GM12878 (cell line): ENCODE measurements around the gene PIMREG. TPM values are rescaled to one million over a fixed set of nuclear protein-coding genes. Genes with fewer than 3 reads are reported as not detected.

Experiments
- ATAC-seq: fragments of 200-7000 bp; cut with Tn5 transposase; 3 replicates; pipeline ENCODE4 v1.9.1; 2020; ENCODE audit warnings: mild to moderate bottlenecking, moderate library complexity
- BruUV-seq: library from RNA; stranded (reverse); fragments of 400-500 nt; replicated peaks from 2 replicates; lab custom pipeline; 2021; lab: Mats Ljungman, UMichigan
- CTCF ChIA-PET: fragments of 300-600 bp; sonication (Branson Sonifier 250); formaldehyde crosslinking; extraction: SDS; loops from one replicate; lab custom pipeline; 2021; ENCODE audit warnings: inconsistent platforms; lab: Yijun Ruan, JAX
- POLR2A ChIA-PET: fragments of 350-600 bp; formaldehyde crosslinking; extraction: SDS; loops from one replicate; lab custom pipeline; 2021; ENCODE audit warnings: inconsistent platforms; lab: Charles Lee
- RAD21 ChIA-PET: fragments of 300-600 bp; sonication (Branson Sonifier 250); formaldehyde crosslinking; loops from one replicate; lab custom pipeline; 2023; ENCODE audit warnings: antibody characterized with exemption; ENCODE audit not compliant: unreplicated experiment; lab: Charles Lee
- SMC1A ChIA-PET: fragments of 300-600 bp; sonication (Branson Sonifier 250); formaldehyde crosslinking; loops from one replicate; lab custom pipeline; 2023; ENCODE audit not compliant: unreplicated experiment, uncharacterized antibody; lab: Charles Lee
- DNase-seq: peaks from one replicate; pipeline ENCODE4 v3.0.0-alpha.2; 2011; ENCODE audit warnings: low read depth, low spot score
- FAIRE-seq: peaks from 3 replicates; lab custom pipeline; 2011; peaks lifted over from hg19 to GRCh38; lab: Jason Lieb, UNC
- H2AFZ ChIP-seq: 2 replicates; pipeline ENCODE4 v1.6.0; 2011; ENCODE audit warnings: low read depth, low read length, control low read depth; ENCODE audit not compliant: control insufficient read depth
- H3K27ac ChIP-seq: 2 replicates; pipeline ENCODE4 v1.5.1; 2011; ENCODE audit warnings: control low read depth; ENCODE audit not compliant: control insufficient read depth, insufficient read depth
- H3K27me3 ChIP-seq, 2 experiments: replicated peaks in 1 of 2; 2 replicates each; pipeline versions ENCODE4 v1.6.0 to v1.6.1; 2011; ENCODE audit warnings: low read length in 1 of 2; ENCODE audit not compliant: control insufficient read depth in 2 of 2, insufficient read depth in 2 of 2
- H3K36me3 ChIP-seq, 2 experiments: 2 replicates each; pipeline ENCODE4 v1.5.1; 2011; ENCODE audit warnings: low read length in 1 of 2; ENCODE audit not compliant: control insufficient read depth in 2 of 2, insufficient read depth in 2 of 2
- H3K4me1 ChIP-seq: 2 replicates; pipeline ENCODE4 v1.6.1; 2011; ENCODE audit warnings: mild to moderate bottlenecking, low read length, moderate library complexity, mixed read lengths; ENCODE audit not compliant: control insufficient read depth, insufficient read depth
- H3K4me2 ChIP-seq: 2 replicates; pipeline ENCODE4 v1.6.0; 2011; ENCODE audit warnings: control low read depth; ENCODE audit not compliant: control insufficient read depth, insufficient read depth
- H3K4me3 ChIP-seq: fragments of 200-600 bp; sonication (generic); 2 replicates; pipeline ENCODE4 v1.5.1; 2016
- H3K79me2 ChIP-seq: 2 replicates; pipeline ENCODE4 v1.6.0; 2011; ENCODE audit warnings: low read length; ENCODE audit not compliant: control insufficient read depth, insufficient read depth
- H3K9ac ChIP-seq: 2 replicates; pipeline ENCODE4 v1.8.0; 2011; ENCODE audit warnings: low read length, control low read depth, mixed read lengths; ENCODE audit not compliant: control insufficient read depth, insufficient read depth
- H3K9me3 ChIP-seq: replicated peaks from 3 replicates; pipeline ENCODE4 v1.5.1; 2011; ENCODE audit warnings: mild to moderate bottlenecking, low read length; ENCODE audit not compliant: control insufficient read depth, insufficient read depth
- H4K20me1 ChIP-seq: 2 replicates; pipeline ENCODE4 v1.6.0; 2011; ENCODE audit not compliant: control insufficient read depth, insufficient read depth
- FOS ChIP-seq: IDR thresholded peaks from 3 replicates; pipeline ENCODE4 v1.6.1; 2011; ENCODE audit warnings: borderline replicate concordance; ENCODE audit not compliant: insufficient read length; ENCODE audit errors: extremely low read depth
- IKZF2 ChIP-seq, 2 experiments: fragments of 450-650 bp; IDR thresholded peaks; 2 replicates each; pipeline ENCODE4 v1.6.1; 2017; ENCODE audit warnings: mild to moderate bottlenecking in 2 of 2, moderate library complexity in 2 of 2
- MEF2B ChIP-seq: fragments of 450-650 bp; IDR thresholded peaks from 2 replicates; pipeline ENCODE4 v1.6.1; 2018; ENCODE audit warnings: mild to moderate bottlenecking, moderate library complexity; ENCODE audit not compliant: partially characterized antibody, poor library complexity, severe bottlenecking
- POU2F2 ChIP-seq: IDR thresholded peaks from 3 replicates; pipeline ENCODE4 v1.6.1; 2011; ENCODE audit warnings: low read depth, mild to moderate bottlenecking, low read length, borderline replicate concordance
- USF2 ChIP-seq: IDR thresholded peaks from 2 replicates; pipeline ENCODE4 v1.6.1; 2011; ENCODE audit warnings: low read depth, low read length, improper control_type of control experiment, borderline replicate concordance
- WRNIP1 ChIP-seq: IDR thresholded peaks from 2 replicates; pipeline ENCODE4 v1.6.1; 2011; ENCODE audit warnings: low read depth, low read length, improper control_type of control experiment, borderline replicate concordance
- ZSCAN29 ChIP-seq: fragments of 450-650 bp; IDR thresholded peaks from 2 replicates; pipeline ENCODE4 v1.6.1; 2017; ENCODE audit warnings: mild to moderate bottlenecking, moderate library complexity
- WGBS: methylation state at CpG from one replicate; pipeline ENCODE4 v1.1.6; 2016; ENCODE audit warnings: low lambda C conversion rate; ENCODE audit not compliant: insufficient replicate concordance, insufficient coverage; ENCODE audit errors: missing lambda C conversion rate; 5-methylcytosine and 5-hydroxymethylcytosine counted together
- in situ Hi-C: fragments of 300-500 bp; cut with MboI; formaldehyde crosslinking; loops from 9 replicates; pipeline ENCODE4 v1.14.3; 2018; ENCODE audit warnings: mixed read lengths
- intact Hi-C: fragments of 100-400 bp; cut with micrococcal nuclease; formaldehyde crosslinking; loops from one replicate; pipeline ENCODE4 v1.14.2; 2022; ENCODE audit not compliant: unreplicated experiment
- polyA plus RNA-seq, 11 experiments: library from polyadenylated mRNA; depleted of rRNA in 4 of 11; unstranded in 6 of 11; stranded (reverse) in 5 of 11; fragments of >200 nt; fragmentation: Nextera tagmentation in 4 of 11; fragmentation: Illumina TruSeq in 1 of 11; extraction: Ambion mirVana in 4 of 11; extraction: Trizol in 1 of 11; gene quantifications; 1 replicate in 1 of 11; 2 replicates in 10 of 11; pipeline versions ENCODE4 v1.2.1 to v1.2.3, GENCODE V29; 2011 to 2016; ENCODE audit warnings: inconsistent platforms in 2 of 11, missing spikeins in 2 of 11, low read depth in 1 of 11
- total RNA-seq, 4 experiments: library from RNA; depleted of rRNA in 3 of 4; stranded (reverse); fragments of >200 nt in 3 of 4; fragmentation: Illumina TruSeq in 1 of 4; extraction: Trizol in 1 of 4; gene quantifications; 2 replicates each; pipeline versions ENCODE4 v1.2.1 to v1.2.3, GENCODE V29; 2013 to 2021
- TF ChIP-seq, protein P1 (sequence below): fragments of 450-650 bp; IDR thresholded peaks from 2 replicates; pipeline ENCODE4 v1.6.1; 2016; ENCODE audit warnings: mild to moderate bottlenecking
- TF ChIP-seq, protein P2 (sequence below): fragments of 450-650 bp; IDR thresholded peaks from 2 replicates; pipeline ENCODE4 v1.6.1; 2017; ENCODE audit warnings: mild to moderate bottlenecking, moderate library complexity

PIMREG gene
- total and polyA plus RNA-seq, 10 of the 15 experiments (the other 5 are each of a cell fraction or from before 2014, with no cell fraction given), result 2.8 to 35.8 (median 25.2) TPM

- TF ChIP-seq USF2 (no peak), MEF2B (no peak), FOS (no peak), POU2F2 (no peak), IKZF2 (IDR thresholded peaks at IDR 0.05) (no peak)
- TF ChIP-seq, protein P1, sequence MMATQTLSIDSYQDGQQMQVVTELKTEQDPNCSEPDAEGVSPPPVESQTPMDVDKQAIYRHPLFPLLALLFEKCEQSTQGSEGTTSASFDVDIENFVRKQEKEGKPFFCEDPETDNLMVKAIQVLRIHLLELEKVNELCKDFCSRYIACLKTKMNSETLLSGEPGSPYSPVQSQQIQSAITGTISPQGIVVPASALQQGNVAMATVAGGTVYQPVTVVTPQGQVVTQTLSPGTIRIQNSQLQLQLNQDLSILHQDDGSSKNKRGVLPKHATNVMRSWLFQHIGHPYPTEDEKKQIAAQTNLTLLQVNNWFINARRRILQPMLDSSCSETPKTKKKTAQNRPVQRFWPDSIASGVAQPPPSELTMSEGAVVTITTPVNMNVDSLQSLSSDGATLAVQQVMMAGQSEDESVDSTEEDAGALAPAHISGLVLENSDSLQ, result no peak
These were observed 33.7 kb downstream of the PIMREG start (continued) for GRCh38 chr17:6477831-6478383.

- FAIRE-seq (no peak), DNase-seq (no peak), ATAC-seq (no peak)
- ChIA-PET CTCF (no interaction called here), SMC1A (no interaction called here), POLR2A (no interaction called here), RAD21 (no interaction called here)
- H3K27me3 ChIP-seq, result peaks cover 0 to 6% of the 10 kb centered on the region in 2 experiments; a peak in 3 of 4 replicates
- intact Hi-C loops, result no loop called here
- H3K27ac ChIP-seq, result no peak overlapping the region
- no peaks in the 10 kb centered on the region for H3K9me3 ChIP-seq
- no peak overlapping the region for H2AFZ ChIP-seq
- no TSS peak for BruUV-seq
- H3K9ac ChIP-seq, result no peak overlapping the region
- no peaks in the 10 kb centered on the region for H3K4me1 ChIP-seq
- in situ Hi-C loops, result no loop called here
- H3K4me2 ChIP-seq, result no peak overlapping the region
- TF ChIP-seq WRNIP1, result no peak
- TF ChIP-seq, protein P2, sequence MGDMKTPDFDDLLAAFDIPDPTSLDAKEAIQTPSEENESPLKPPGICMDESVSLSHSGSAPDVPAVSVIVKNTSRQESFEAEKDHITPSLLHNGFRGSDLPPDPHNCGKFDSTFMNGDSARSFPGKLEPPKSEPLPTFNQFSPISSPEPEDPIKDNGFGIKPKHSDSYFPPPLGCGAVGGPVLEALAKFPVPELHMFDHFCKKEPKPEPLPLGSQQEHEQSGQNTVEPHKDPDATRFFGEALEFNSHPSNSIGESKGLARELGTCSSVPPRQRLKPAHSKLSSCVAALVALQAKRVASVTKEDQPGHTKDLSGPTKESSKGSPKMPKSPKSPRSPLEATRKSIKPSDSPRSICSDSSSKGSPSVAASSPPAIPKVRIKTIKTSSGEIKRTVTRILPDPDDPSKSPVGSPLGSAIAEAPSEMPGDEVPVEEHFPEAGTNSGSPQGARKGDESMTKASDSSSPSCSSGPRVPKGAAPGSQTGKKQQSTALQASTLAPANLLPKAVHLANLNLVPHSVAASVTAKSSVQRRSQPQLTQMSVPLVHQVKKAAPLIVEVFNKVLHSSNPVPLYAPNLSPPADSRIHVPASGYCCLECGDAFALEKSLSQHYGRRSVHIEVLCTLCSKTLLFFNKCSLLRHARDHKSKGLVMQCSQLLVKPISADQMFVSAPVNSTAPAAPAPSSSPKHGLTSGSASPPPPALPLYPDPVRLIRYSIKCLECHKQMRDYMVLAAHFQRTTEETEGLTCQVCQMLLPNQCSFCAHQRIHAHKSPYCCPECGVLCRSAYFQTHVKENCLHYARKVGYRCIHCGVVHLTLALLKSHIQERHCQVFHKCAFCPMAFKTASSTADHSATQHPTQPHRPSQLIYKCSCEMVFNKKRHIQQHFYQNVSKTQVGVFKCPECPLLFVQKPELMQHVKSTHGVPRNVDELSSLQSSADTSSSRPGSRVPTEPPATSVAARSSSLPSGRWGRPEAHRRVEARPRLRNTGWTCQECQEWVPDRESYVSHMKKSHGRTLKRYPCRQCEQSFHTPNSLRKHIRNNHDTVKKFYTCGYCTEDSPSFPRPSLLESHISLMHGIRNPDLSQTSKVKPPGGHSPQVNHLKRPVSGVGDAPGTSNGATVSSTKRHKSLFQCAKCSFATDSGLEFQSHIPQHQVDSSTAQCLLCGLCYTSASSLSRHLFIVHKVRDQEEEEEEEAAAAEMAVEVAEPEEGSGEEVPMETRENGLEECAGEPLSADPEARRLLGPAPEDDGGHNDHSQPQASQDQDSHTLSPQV, result no peak
- TF ChIP-seq ZSCAN29, result no peak
- no peaks in the 10 kb centered on the region for H3K79me2 ChIP-seq
- H4K20me1 ChIP-seq, result no peaks in the 10 kb centered on the region
- WGBS, result 60% methylated on average over 11 of the region's 11 CpGs
- H3K36me3 ChIP-seq, result no peaks in the 10 kb centered on the region
- H3K4me3 ChIP-seq, result no peak overlapping the region
These were observed 34.2 kb downstream of the PIMREG start for GRCh38 chr17:6478486-6478885.
